DND-41 (cell line): ENCODE measurements around the gene CCDC154.

Experiments
- EZH2 ChIP-seq: IDR thresholded peaks from 3 replicates; pipeline ENCODE4 v1.6.1; 2012; ENCODE audit warnings: borderline replicate concordance, low read depth, mild to moderate bottlenecking, moderate library complexity, low read length, inconsistent platforms; ENCODE audit not compliant: severe bottlenecking
- TF ChIP-seq, protein P1 (sequence below): IDR thresholded peaks from 2 replicates; pipeline ENCODE4 v1.5.1; 2012; ENCODE audit warnings: borderline replicate concordance, low read length, moderate library complexity, mild to moderate bottlenecking; ENCODE audit not compliant: poor library complexity, severe bottlenecking; ENCODE audit errors: extremely low read depth

DNA sequence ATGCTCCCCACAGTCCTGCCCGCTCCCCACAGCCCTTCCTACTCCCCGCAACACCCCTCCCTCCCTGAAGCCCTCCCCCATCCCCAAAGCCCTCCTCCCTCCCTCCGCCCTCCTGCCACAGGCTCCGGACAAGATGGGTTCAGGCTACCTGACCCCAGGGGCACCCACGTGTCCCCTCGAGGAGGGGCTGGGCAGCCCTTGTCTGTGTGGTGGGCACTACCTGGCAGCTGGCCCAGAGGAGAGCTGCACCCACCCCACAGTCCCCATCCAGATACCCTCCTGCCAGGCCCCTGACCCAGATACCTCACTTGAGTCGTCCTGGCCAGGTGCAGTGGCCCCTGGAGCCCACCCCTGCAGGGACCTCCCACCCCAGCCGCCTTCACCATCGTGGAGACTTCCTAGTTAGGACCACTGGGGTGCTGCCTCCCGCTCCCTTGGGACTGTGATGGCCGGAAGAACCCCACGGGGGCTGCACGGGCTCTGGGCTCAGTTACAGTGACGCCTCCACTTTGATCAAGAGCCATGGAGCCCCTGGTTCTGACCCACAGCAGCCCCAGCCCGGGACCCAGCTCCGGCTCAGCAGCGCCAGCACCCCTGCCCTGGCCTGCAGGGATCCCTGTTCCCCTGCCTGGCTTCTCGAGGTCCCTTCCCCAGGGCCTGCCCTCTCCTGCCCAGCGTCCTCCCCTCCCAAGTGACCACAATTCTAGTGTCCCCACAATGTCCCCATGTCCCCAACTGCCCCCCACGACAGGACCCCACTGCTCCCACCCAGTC lies 12.7 kb downstream of the CCDC154 start:
- TF ChIP-seq, protein P1, sequence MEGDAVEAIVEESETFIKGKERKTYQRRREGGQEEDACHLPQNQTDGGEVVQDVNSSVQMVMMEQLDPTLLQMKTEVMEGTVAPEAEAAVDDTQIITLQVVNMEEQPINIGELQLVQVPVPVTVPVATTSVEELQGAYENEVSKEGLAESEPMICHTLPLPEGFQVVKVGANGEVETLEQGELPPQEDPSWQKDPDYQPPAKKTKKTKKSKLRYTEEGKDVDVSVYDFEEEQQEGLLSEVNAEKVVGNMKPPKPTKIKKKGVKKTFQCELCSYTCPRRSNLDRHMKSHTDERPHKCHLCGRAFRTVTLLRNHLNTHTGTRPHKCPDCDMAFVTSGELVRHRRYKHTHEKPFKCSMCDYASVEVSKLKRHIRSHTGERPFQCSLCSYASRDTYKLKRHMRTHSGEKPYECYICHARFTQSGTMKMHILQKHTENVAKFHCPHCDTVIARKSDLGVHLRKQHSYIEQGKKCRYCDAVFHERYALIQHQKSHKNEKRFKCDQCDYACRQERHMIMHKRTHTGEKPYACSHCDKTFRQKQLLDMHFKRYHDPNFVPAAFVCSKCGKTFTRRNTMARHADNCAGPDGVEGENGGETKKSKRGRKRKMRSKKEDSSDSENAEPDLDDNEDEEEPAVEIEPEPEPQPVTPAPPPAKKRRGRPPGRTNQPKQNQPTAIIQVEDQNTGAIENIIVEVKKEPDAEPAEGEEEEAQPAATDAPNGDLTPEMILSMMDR: no peak
- no peak for TF ChIP-seq EZH2
